ENCODE data around the gene PRR36. TPM values are rescaled to one million over a fixed set of nuclear protein-coding genes. Genes with fewer than 3 reads are reported as not detected.

Gene PRR36
- total RNA-seq, 4 donors from 2014 or later = not detected

DNA sequence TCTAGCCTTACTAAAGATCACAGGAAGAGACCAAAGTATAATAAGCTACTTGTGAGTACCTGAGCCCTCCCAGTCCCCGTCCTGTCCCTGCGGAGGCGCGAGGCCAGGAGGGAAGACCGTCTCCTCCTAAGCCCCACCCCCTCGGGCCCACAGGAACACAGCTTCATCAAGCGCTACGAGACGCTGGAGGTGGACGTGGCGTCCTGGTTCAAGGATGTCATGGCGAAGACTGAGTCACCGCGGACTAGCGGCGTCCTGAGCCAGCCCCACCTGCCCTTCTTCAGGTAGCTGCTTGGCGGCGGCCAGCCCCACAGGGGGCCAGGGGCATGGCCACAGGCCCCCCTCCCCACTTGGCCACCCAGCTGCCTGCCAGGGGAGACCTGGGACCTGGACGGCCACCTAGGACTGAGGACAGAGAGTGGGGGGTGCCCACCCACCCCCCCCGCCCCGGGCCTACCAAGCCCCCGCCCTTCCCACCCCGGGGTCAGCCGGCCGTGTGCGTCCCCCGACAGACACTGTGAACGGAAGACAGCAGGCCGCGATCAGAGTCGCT, 38.0 kb upstream of the PRR36 start:
- no peak for ATAC-seq (ENCODE audit: low FRiP score)
- DNase-seq (ENCODE audit: low spot score) = no peak
- TF ChIP-seq, protein P1, sequence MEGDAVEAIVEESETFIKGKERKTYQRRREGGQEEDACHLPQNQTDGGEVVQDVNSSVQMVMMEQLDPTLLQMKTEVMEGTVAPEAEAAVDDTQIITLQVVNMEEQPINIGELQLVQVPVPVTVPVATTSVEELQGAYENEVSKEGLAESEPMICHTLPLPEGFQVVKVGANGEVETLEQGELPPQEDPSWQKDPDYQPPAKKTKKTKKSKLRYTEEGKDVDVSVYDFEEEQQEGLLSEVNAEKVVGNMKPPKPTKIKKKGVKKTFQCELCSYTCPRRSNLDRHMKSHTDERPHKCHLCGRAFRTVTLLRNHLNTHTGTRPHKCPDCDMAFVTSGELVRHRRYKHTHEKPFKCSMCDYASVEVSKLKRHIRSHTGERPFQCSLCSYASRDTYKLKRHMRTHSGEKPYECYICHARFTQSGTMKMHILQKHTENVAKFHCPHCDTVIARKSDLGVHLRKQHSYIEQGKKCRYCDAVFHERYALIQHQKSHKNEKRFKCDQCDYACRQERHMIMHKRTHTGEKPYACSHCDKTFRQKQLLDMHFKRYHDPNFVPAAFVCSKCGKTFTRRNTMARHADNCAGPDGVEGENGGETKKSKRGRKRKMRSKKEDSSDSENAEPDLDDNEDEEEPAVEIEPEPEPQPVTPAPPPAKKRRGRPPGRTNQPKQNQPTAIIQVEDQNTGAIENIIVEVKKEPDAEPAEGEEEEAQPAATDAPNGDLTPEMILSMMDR (IDR thresholded peaks at IDR 0.05) = no peak

DNA sequence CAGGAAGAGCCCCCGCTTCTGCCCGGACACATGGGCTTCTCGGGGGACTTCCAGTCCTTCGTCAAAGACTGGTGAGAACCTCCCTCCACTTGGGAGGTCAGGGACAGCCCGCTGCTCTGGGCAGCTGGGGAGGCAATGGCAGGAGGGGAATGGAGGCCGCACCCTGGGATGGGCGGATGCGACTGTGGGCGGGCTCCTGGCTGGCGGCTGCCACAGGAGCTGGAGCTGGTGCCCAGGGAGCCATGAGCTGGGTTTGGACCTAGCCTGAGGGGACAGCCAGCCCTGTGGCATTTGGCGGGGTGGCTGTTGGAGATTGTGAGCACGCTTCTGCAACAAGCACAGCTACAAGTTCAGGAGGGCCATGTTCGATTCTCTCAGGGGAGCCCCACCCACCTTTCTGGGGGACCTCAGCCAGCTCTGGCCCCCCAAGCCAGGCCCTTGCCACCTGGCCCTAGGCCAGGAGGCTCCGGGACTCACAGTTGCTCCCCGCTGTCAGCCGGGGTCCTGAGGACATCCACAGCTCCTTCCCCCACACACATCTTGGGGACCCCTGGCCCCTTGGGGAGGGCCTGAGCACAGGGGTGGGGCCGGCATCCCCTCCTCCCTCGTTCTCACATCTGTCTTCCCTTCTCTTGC, 37.4 kb upstream of the PRR36 start:
- no peak for ATAC-seq (ENCODE audit: low FRiP score)
- TF ChIP-seq, protein P1 (IDR thresholded peaks at IDR 0.05) = no peak
- no peak for DNase-seq (ENCODE audit: low spot score)

DNA sequence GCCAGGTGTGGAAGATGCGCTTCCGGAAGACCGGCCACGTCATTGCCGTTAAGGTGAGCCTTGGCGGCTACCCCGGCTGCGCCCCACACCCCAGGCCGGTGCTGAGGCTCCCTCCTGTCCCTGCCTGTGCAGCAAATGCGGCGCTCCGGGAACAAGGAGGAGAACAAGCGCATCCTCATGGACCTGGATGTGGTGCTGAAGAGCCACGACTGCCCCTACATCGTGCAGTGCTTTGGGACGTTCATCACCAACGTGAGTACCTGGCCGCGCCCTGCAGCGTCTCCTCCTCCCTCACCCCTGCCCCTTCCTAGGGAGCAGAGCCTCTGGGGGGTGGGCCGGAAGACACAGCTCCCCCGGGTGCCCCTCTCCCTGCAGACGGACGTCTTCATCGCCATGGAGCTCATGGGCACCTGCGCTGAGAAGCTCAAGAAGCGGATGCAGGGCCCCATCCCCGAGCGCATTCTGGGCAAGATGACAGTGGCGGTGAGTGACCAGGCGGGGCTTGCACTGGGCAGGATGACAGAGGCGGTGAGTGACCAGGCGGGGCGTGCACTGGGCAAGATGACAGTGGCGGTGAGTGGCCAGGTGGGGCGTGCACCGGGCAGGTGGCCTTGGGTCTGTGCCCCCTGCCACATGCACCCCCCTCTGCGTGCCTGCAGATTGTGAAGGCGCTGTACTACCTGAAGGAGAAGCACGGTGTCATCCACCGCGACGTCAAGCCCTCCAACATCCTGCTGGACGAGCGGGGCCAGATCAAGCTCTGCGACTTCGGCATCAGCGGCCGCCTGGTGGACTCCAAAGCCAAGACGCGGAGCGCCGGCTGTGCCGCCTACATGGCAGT, 36.4 kb upstream of the PRR36 start:
- DNase-seq (ENCODE audit: low spot score) (no peak), ATAC-seq (ENCODE audit: low FRiP score) (no peak)
- TF ChIP-seq, protein P1 (IDR thresholded peaks at IDR 0.05) = no peak

DNA sequence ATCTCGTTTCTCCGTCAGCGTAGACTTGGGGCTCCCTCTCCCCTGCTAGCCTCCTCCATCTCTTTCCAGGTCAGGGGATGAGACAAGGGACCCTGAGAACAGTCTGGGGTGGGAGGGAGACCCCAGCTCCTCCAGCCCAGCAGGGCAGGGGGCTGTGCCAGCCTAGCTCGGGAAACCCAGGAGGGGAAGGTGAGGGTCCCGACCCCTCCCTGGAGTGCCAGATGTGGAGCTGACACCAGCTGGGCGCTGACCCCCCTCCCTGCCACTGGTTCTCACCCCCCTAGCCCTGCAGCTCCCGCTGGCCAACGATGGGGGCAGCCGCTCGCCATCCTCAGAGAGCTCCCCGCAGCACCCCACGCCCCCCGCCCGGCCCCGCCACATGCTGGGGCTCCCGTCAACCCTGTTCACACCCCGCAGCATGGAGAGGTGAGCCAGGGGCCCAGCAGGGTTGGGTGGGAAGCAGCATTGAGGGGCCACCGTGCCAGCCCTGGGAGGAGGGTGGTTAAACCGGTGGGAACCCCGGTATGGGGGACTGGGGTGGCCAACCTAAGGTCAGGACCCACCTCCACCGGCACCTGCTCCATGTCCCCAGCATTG, 35.4 kb upstream of the PRR36 start:
- TF ChIP-seq, protein P1 (IDR thresholded peaks at IDR 0.05) = no peak
- ATAC-seq (ENCODE audit: low FRiP score) (no peak), DNase-seq (ENCODE audit: low spot score) (no peak)

DNA sequence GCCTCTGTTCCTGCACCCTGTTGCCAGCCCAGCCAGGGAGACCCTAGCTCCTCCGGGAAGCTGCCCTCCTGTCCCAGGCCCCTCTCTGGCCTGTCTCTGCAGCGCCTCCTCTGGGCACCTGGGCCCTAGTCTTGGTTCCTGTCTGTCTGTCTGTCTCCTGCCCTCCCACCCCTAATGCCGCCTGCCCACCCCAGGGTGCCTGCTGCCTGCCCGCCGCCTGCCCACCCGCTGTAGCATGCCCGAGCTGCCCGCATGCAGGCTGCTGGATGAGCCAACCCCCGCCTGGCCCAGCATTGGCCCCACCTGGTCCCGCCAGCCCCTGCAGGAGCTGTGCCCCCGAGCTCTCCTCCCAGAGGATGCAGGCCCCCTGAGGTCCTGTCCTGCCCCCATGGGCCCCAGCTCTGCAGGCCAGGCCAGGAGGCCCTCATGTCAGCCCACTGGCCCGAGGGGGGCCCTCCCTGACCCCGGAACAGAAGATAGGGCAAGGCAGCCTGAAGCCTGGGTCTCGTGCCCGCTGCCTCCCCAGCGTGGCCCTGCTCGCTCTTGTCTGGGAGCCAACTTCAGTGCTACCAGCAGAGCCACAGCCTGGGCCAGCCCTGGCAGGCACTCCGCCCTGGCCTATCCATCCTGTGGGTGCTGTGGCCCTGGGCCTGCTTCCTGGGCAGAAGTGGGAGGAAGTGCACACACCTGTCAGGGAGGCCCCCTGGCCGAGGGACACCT, 34.7 kb upstream of the PRR36 start:
- TF ChIP-seq, protein P1 (IDR thresholded peaks at IDR 0.05) = no peak
- DNase-seq (ENCODE audit: low spot score) (no peak), ATAC-seq (ENCODE audit: low FRiP score) (no peak)

DNA sequence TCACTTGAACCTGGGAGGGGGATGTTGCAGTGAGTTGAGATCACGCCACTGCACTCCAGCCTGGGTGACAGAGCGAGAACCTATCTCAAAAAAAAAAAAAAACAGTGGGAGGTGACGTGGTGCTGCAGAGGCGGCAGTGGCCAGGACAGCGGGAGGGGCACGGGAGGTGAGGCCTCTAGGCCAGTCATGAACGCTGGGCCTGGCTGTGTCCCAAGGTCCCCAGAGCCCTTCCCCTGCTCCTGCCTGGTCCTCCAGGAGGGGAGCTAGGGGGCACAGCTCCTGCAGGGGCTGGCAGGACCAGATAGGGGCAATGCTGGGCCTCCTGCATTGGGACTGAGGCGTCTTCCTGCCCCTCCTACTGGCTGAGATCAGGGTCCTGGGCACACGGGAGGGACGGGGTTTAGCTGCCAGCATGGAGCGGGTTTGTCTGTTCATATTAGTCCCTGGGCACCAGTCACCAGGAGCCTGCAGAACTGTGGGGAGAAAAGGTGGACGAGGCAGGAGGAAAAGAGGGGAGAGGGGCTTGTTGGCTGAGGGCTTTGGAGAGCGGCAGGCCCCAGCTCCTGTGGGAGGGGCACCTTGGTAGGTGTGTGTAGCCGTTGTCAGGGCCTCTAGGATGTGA, 34.0 kb upstream of the PRR36 start:
- DNase-seq (ENCODE audit: low spot score) (no peak), ATAC-seq (ENCODE audit: low FRiP score) (no peak)
- TF ChIP-seq, protein P1 (IDR thresholded peaks at IDR 0.05) = no peak

Measured in omental fat pad (tissue), 4 donors.